Muscle of leg (tissue), 11 donors: ENCODE measurements around the gene GJB4. TPM values are rescaled to one million over a fixed set of nuclear protein-coding genes. Genes with fewer than 3 reads are reported as not detected.

Source experiments
- DNase-seq: peaks from one replicate; pipeline ENCODE4 v3.0.0; 2013
- H3K27ac ChIP-seq: one replicate; pipeline ENCODE4 v1.5.1; 2013; ENCODE audit warnings: mild to moderate bottlenecking, low read length, control low read depth
- H3K27me3 ChIP-seq: one replicate; pipeline ENCODE4 v1.6.1; 2013; ENCODE audit warnings: low read length; ENCODE audit not compliant: control insufficient read depth, insufficient read depth
- H3K36me3 ChIP-seq: one replicate; pipeline ENCODE4 v1.6.1; 2013; ENCODE audit warnings: low read length; ENCODE audit not compliant: control insufficient read depth, insufficient read depth
- H3K4me1 ChIP-seq: one replicate; pipeline ENCODE4 v1.6.1; 2013; ENCODE audit warnings: low read length; ENCODE audit not compliant: control insufficient read depth, insufficient read depth
- H3K4me3 ChIP-seq: one replicate; pipeline ENCODE4 v1.5.1; 2013; ENCODE audit warnings: low read length, control low read depth
- H3K9me3 ChIP-seq: replicated peaks from 2 replicates; pipeline ENCODE4 v1.6.1; 2013; ENCODE audit warnings: low read depth, low read length; ENCODE audit not compliant: control insufficient read depth
- WGBS: methylation state at CpG from one replicate; pipeline ENCODE4 v1.1.5; 2013; ENCODE audit warnings: missing lambda C conversion rate; ENCODE audit not compliant: insufficient coverage; 5-methylcytosine and 5-hydroxymethylcytosine counted together
- polyA plus RNA-seq, 8 donors: library from polyadenylated mRNA; unstranded; fragments of 120-200 nt; gene quantifications; one replicate each; pipeline versions ENCODE4 v1.2.1 to v1.2.3, GENCODE V29; 2013; ENCODE audit warnings: inconsistent platforms in 1 of 8, low replicate concordance in 1 of 8; ENCODE audit not compliant: insufficient read length in 8 of 8, insufficient read depth in 1 of 8
- total RNA-seq: library from RNA; stranded (reverse); fragments of 120-200 nt; gene quantifications from one replicate; pipeline ENCODE4 v1.2.4, GENCODE V29; 2013

GJB4 gene
- total and polyA plus RNA-seq, 9 donors = 0.05 to 0.13 (median 0.11) TPM; not detected in 6

DNA sequence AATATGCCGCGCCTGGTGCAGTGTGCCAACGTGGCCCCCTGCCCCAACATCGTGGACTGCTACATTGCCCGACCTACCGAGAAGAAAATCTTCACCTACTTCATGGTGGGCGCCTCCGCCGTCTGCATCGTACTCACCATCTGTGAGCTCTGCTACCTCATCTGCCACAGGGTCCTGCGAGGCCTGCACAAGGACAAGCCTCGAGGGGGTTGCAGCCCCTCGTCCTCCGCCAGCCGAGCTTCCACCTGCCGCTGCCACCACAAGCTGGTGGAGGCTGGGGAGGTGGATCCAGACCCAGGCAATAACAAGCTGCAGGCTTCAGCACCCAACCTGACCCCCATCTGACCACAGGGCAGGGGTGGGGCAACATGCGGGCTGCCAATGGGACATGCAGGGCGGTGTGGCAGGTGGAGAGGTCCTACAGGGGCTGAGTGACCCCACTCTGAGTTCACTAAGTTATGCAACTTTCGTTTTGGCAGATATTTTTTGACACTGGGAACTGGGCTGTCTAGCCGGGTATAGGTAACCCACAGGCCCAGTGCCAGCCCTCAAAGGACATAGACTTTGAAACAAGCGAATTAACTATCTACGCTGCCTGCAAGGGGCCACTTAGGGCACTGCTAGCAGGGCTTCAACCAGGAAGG is 25.8 kb downstream of the GJB4 start:
- 78% methylated on average over 15 of the region's 22 CpGs for WGBS
- DNase-seq = no peak
- Histone ChIP-seq H3K4me3 (no peak overlapping the region), H3K4me1 (peaks cover 5% of the 10 kb centered on the region), H3K36me3 (no peaks in the 10 kb centered on the region), H3K27ac (no peak overlapping the region), H3K27me3 (peaks cover 38% of the 10 kb centered on the region), H3K9me3 (no peaks in the 10 kb centered on the region)

DNA sequence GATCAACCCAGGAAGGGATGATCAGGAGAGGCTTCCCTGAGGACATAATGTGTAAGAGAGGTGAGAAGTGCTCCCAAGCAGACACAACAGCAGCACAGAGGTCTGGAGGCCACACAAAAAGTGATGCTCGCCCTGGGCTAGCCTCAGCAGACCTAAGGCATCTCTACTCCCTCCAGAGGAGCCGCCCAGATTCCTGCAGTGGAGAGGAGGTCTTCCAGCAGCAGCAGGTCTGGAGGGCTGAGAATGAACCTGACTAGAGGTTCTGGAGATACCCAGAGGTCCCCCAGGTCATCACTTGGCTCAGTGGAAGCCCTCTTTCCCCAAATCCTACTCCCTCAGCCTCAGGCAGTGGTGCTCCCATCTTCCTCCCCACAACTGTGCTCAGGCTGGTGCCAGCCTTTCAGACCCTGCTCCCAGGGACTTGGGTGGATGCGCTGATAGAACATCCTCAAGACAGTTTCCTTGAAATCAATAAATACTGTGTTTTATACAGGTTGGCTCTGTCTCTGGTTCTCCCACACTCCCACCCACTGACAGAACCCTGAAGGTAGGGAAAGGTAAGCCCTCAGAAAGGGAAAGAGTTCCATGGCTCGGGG is 26.4 kb downstream of the GJB4 start:
- Histone ChIP-seq H3K4me3 (no peak overlapping the region), H3K27me3 (peaks cover 36% of the 10 kb centered on the region), H3K27ac (no peak overlapping the region), H3K36me3 (no peaks in the 10 kb centered on the region), H3K4me1 (peaks cover 5% of the 10 kb centered on the region), H3K9me3 (no peaks in the 10 kb centered on the region)
- WGBS = 0% methylated on average over 1 of the region's 4 CpGs
- no peak for DNase-seq

DNA sequence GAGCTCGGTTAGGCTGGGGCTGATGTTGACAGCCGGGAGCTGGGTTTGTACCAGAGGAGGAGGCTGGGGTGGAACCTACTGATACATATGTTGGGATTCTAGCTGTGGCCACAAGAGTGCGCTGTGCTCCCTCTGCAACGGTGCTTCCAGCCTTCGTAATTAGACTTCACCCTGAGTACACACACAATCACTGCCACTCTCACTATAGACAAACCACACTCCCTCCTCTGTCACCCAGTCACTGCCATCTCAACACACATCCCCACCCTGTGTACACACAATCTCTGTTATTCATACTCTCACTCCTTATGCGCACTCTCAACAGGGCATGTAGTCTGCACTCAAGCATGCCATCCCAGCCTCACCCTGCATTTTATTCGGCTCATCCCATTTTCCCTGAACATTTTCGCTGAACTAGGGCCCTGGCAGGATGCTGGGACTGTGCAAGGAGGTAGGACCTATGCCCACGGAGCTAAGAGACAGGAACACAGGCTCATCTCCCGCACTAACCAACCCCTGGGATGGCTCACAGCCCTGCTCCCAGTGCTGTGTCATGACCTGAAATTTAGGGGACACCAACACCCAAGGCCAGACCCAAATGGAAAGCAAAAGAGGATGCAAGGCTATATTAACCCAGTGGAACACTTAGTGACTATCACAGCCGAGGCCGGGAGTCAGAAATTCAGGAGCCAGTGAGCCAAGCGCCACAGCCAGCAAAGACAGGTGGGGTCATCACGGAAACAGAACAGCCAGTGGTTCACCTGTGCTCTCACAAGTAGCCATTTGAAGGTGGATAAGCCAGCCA is 27.2 kb downstream of the GJB4 start:
- H3K9me3 ChIP-seq = no peaks in the 10 kb centered on the region
- H3K27ac ChIP-seq = no peak overlapping the region
- WGBS = 54% methylated on average over 14 of the region's 14 CpGs

DNA sequence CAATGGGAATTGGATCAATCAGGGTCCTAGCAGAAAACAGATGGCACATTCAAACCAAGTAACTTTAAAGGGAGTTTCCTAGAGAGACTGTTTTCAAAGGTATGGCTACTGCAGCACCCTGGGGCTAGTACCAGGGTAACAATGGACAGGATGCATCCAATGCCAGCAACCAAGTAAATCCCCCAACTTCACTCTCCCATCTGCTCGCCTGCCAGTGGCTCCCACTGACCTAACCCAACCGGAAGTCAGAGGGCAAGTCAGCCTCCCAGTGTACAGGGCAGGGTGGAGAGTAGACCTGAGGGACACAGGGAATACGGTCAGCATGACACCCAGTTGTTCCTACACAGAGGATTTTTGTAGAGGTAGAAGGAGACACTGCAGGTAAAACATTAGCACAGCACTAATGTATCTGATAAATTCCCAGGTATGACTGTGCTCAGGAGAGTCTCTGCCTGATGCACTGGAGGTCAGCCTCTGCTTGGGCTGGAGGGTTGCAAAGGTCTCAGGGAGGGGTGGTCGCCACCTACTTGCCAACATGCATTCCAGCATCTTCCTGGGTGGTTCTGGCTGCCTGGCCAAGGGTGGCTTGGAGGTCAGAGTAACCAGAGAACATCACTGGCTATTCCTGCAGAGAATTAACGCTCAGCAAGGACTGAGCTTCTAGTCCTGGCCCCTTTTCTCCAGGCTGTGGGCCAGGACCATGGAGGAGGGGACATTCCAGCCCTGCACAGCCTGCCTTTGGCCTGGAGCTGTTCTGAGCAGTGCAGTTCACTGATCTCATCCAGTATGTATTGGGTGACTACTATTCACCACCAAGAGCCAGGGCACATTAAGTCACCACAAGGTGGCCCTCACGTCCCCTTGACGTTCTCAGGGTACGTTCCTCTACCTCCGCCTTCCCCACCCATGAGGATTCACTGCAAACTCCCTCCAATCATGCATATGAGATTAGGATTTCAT is 28.2 kb downstream of the GJB4 start:
- Histone ChIP-seq H3K4me3 (no peak overlapping the region), H3K27ac (no peak overlapping the region), H3K4me1 (peaks cover 8% of the 10 kb centered on the region), H3K27me3 (peaks cover 30% of the 10 kb centered on the region), H3K9me3 (no peaks in the 10 kb centered on the region), H3K36me3 (no peaks in the 10 kb centered on the region)
- 49% methylated on average over 6 of the region's 9 CpGs for WGBS
- peak; percentile 20 for DNase-seq

More for the DNA sequence above, 27.2 kb downstream of the GJB4 start:
- Histone ChIP-seq H3K4me3 (no peak overlapping the region), H3K4me1 (peaks cover 2% of the 10 kb centered on the region), H3K27me3 (peaks cover 33% of the 10 kb centered on the region), H3K36me3 (no peaks in the 10 kb centered on the region)
- peak; percentile 73 for DNase-seq

DNA sequence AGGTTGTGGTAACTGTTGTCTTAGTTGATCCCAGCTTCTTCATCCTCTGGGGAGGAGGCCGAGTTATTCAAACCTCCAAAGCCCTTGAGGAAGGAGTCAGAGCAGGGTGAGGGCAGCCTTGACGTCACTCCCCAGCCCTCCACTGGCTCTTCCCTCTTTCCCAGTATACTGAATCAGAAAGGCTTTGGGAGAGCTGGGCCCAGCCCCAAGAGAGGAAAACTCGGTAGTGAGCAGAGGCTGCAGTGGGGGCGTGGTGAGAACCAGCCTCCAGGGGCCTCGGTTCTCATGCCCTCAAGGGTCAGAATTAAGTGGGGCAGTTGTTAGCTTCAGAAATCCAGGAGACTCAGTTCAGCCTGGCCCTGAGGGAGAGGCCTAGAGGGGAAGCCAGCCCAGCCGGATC is 31.4 kb downstream of the GJB4 start:
- H3K27me3 ChIP-seq = peaks cover 26% of the 10 kb centered on the region
- H3K36me3 ChIP-seq = peaks cover 4% of the 10 kb centered on the region
- 47% methylated on average over 3 of the region's 6 CpGs for WGBS
- peak; percentile 38 for DNase-seq
- H3K27ac ChIP-seq = no peak overlapping the region
- no peaks in the 10 kb centered on the region for H3K9me3 ChIP-seq
- H3K4me3 ChIP-seq = no peak overlapping the region
- H3K4me1 ChIP-seq = peaks cover 8% of the 10 kb centered on the region

DNA sequence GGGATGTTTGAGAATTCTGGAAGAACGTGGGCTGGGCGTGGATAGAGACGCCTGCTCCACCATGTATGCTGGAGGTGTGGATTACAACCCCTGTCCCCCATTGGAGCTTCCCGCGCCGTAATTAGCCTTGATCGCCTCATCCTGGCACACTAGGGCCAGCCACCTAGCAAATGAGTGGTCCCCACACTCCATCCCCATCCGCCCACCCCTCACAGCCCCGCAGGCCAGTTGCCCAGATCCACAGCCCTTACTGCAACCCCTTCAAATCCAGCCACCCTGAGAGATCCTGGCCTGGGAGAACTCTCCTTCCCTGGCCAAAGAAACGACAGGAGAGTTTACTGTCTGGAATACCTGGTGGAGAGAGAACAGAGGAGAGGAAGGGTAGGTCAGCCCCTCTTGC is 32.9 kb downstream of the GJB4 start:
- 50% methylated on average over 6 of the region's 10 CpGs for WGBS
- Histone ChIP-seq H3K27ac (no peak overlapping the region), H3K27me3 (peaks cover 26% of the 10 kb centered on the region), H3K9me3 (no peaks in the 10 kb centered on the region), H3K4me3 (no peak overlapping the region), H3K36me3 (peaks cover 4% of the 10 kb centered on the region), H3K4me1 (peaks cover 8% of the 10 kb centered on the region)
- DNase-seq = no peak

DNA sequence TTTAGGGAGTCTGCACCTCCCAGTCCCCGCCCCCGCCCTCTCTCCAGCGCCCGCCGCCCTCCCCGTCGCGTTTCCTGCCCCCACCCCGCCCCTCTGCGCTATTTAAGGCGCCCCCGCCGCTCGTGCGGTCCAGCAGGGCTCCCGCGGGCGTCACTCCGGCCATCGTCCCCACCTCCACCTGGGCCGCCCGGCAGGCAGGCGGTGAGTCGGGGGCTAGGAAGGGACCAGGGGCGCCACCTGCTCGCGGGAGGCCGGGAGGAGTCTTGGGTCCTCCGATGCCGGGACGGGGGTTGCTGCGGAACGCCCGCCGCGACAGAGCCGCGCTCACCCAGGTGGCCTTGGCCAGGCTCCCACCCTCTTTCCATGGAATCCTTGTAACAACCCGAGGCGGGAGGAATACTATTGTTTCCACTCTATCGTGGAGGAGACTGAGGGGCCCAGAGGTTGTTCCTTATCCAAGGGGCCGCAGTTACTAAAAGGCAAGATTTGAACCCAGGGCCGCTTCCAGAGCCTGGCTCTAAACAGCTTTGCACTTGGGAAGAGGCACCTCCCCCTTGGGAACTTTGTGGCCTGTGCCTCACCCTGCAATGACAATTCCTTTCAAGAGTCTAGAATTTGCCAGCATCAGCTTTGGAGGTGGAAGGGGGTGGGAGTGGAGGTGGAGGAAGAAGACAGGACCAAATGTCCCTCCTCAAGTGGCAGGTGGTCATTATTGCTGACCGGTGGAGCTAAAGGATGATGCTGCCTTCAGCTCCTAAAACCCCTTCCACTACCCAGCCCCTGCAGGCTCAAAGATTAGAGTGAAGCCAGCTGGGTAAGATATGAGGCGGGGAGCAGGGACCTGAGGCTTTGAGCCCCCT is 33.6 kb downstream of the GJB4 start, which contains the start of gene GJA4:
Gene GJA4, plus strand, starts transcription at position 132 of the 860 bp plus-strand sequence. CDS start 1,215 bp downstream, outside the sequence.
- no peak for DNase-seq
- 10% methylated on average over 20 of the region's 45 CpGs for WGBS

DNA sequence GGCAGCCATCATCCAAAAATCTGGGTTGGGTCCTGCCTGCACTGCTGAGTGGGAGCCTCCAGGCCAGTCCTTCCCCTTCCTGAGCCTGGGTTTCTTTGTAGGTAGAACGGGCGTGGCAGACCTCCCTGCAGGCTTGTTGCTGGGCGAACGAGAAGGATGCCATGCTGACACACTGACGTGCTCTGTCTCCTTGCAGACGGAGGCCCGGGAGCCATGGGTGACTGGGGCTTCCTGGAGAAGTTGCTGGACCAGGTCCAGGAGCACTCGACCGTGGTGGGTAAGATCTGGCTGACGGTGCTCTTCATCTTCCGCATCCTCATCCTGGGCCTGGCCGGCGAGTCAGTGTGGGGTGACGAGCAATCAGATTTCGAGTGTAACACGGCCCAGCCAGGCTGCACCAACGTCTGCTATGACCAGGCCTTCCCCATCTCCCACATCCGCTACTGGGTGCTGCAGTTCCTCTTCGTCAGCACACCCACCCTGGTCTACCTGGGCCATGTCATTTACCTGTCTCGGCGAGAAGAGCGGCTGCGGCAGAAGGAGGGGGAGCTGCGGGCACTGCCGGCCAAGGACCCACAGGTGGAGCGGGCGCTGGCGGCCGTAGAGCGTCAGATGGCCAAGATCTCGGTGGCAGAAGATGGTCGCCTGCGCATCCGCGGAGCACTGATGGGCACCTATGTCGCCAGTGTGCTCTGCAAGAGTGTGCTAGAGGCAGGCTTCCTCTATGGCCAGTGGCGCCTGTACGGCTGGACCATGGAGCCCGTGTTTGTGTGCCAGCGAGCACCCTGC is 34.7 kb downstream of the GJB4 start:
- no peak for DNase-seq
- no peak overlapping the region for H3K27ac ChIP-seq
- H3K4me1 ChIP-seq = peaks cover 8% of the 10 kb centered on the region
- H3K36me3 ChIP-seq = peaks cover 4% of the 10 kb centered on the region
- 89% methylated on average over 40 of the region's 40 CpGs for WGBS
- H3K4me3 ChIP-seq = peak overlapping the region; percentile 39
- no peaks in the 10 kb centered on the region for H3K9me3 ChIP-seq
- peaks cover 26% of the 10 kb centered on the region for H3K27me3 ChIP-seq

More for the DNA sequence above, 33.6 kb downstream of the GJB4 start, which contains the start of gene GJA4:
- H3K36me3 ChIP-seq = peaks cover 4% of the 10 kb centered on the region
- H3K4me3 ChIP-seq = peak within 1 kb of the TSS; percentile 39
- no peak within 1 kb of the TSS for H3K27ac ChIP-seq
- H3K4me1 ChIP-seq = peaks cover 8% of the 10 kb centered on the region
- no peaks in the 10 kb centered on the region for H3K9me3 ChIP-seq
- H3K27me3 ChIP-seq = peaks cover 26% of the 10 kb centered on the region
